ENCODE measurements around the gene SLC23A3.

GRCh38 chr2:219204425-219205164 lies 34.8 kb upstream of the SLC23A3 start:
- TF ChIP-seq, protein P1, sequence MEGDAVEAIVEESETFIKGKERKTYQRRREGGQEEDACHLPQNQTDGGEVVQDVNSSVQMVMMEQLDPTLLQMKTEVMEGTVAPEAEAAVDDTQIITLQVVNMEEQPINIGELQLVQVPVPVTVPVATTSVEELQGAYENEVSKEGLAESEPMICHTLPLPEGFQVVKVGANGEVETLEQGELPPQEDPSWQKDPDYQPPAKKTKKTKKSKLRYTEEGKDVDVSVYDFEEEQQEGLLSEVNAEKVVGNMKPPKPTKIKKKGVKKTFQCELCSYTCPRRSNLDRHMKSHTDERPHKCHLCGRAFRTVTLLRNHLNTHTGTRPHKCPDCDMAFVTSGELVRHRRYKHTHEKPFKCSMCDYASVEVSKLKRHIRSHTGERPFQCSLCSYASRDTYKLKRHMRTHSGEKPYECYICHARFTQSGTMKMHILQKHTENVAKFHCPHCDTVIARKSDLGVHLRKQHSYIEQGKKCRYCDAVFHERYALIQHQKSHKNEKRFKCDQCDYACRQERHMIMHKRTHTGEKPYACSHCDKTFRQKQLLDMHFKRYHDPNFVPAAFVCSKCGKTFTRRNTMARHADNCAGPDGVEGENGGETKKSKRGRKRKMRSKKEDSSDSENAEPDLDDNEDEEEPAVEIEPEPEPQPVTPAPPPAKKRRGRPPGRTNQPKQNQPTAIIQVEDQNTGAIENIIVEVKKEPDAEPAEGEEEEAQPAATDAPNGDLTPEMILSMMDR (IDR thresholded peaks at IDR 0.05 in 2 of 3, conservative IDR thresholded peaks at IDR 0.05 in 1 of 3; ENCODE audit: control insufficient read depth in 2 of 3, extremely low read depth in 1 of 3, insufficient read depth in 1 of 3, low read depth in 3 of 3, low read length in 3 of 3): no peak
- TF ChIP-seq POLR2AphosphoS5 (IDR thresholded peaks at IDR 0.05; ENCODE audit: low read length) (no peak), TAF1 (IDR thresholded peaks at IDR 0.05; ENCODE audit: borderline replicate concordance, low read depth, low read length) (no peak), EGR1 (IDR thresholded peaks at IDR 0.05; ENCODE audit: borderline replicate concordance in 1 of 2, low read depth in 2 of 2, low read length in 2 of 2) (no peak), SPI1 (IDR thresholded peaks at IDR 0.05; ENCODE audit: borderline replicate concordance, insufficient read depth, low read depth, low read length) (no peak)
